AG04449 (cell line): ENCODE data around the gene ZFPL1.

ENCODE experiments used
- CTCF ChIA-PET: fragments of 350-600 bp; formaldehyde crosslinking; extraction: SDS; loops from one replicate; lab custom pipeline; 2021; ENCODE audit warnings: antibody characterized with exemption; lab: Yijun Ruan, JAX
- POLR2A ChIA-PET: fragments of 400-600, 350-600 bp; formaldehyde crosslinking; extraction: SDS; loops from one replicate; lab custom pipeline; 2020; ENCODE audit warnings: antibody characterized with exemption, inconsistent platforms; lab: Yijun Ruan, JAX
- DNase-seq: peaks from one replicate; pipeline ENCODE4 v3.0.0-alpha.2; 2010; ENCODE audit warnings: low read depth, low spot score
- H3K4me3 ChIP-seq: 2 replicates; pipeline ENCODE4 v1.5.1; 2011; ENCODE audit warnings: low read depth, mild to moderate bottlenecking, control low read depth, low read length
- CTCF ChIP-seq: IDR thresholded peaks from one replicate; pipeline ENCODE4 v1.5.1; 2011; ENCODE audit warnings: mild to moderate bottlenecking, moderate library complexity, low read length, control low read depth, inconsistent platforms; ENCODE audit not compliant: insufficient read depth; ENCODE audit errors: missing control alignments

The ZFPL1 gene

DNA sequence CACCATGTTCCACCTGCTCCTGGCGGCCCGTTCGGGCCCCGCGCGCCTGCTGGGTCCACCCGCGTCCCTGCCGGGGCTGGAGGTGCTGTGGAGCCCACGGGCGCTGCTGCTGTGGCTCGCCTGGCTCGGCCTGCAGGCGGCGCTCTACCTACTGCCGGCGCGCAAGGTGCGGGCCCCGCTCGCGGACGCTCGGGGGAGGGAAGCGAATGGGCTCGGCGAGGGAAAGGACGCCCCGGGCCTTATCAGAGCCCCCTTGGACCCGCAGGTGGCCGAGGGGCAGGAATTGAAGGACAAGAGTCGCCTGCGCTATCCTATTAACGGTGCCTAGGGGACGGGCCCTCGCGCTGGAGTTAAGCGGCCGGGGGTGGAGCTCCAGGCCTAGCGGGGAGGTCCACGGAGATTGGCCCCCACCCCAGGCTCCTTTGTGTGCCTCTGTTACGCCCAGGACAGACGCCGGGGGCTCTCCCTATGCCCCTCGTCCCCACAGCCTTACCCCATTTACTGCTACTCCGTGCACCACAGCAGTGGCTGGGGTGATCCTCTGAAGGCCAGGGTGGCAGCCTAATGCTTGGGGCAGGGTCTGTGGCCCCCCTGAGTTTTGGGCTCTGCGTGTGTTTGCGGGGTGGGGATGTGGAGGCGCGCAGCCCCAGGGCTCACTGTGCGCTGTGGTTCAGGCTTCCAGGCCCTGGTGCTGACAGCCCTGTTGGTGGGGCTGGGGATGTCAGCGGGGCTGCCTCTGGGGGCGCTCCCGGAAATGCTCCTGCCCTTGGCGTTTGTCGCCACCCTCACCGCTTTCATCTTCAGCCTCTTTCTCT lies 28.7 kb downstream of the ZFPL1 start:
- no peak for DNase-seq
- ChIA-PET CTCF (interaction anchor here (0.7 to 7.0 kb wide), 21 partner anchors 7 to 309 kb away, joined by 3 to 169 read pairs (median 5); partner anchors contain the start of genes ARL2, BATF2, CAPN1 and CDC42BPG), POLR2A (interaction anchor here (0.6 to 1.1 kb wide), 3 partner anchors 9 to 310 kb away, joined by 3 to 4 read pairs (median 4); partner anchors contain the start of genes FAU, MRPL49, NEAT1 and SYVN1)
- peak; percentile 88 for TF ChIP-seq CTCF
- H3K4me3 ChIP-seq, result peak overlapping the region; percentile 54

DNA sequence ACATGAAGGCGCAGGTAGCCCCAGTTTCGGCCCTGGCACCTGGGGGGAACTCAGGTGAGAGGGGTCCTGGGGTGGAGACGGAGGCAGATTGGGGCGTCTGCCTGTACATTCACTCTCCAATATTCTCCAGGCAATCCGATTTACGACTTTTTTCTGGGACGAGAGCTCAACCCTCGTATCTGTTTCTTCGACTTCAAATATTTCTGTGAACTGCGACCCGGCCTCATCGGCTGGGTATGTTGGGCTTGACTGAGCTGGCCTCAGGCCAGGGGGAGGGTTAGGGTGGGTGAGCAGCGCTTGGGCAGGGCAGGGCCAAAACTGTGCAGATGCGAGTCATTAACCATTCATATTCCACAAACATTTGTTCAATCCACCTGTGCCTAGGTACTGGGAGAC lies 29.3 kb downstream of the ZFPL1 start:
- peak overlapping the region; percentile 54; the same call in 1 of the 2 replicates for H3K4me3 ChIP-seq
- no peak for TF ChIP-seq CTCF
- CTCF ChIA-PET, result interaction anchor here (0.7 to 7.0 kb wide), 19 partner anchors 7 to 310 kb away, joined by 3 to 169 read pairs (median 5); partner anchors contain the start of genes ARL2, BATF2, CDC42BPG and FAU
- POLR2A ChIA-PET, result interaction anchor here (0.6 kb wide), 1 partner anchor 309 kb away, joined by 3 read pairs; the partner anchor contains the start of gene NEAT1
- DNase-seq, result no peak

DNA sequence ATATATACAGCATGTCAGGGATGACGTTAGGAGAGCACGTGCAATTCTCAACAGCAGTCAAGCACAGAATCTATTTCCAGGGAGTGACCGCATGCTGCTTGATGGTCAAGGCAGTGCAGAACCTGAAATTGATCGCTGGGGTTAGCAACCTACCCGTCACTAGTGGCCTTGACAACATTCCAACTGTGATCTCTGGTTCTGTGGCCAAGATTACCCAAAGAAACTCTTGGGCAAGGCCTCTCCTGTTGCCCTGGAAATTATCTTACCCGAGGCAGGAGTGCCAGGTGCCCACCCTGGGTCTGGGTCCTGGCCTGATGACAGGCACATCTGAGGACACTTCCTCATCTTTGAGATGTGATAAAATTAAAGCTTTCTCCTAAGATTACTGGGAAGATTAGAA lies 29.8 kb downstream of the ZFPL1 start:
- no peak for TF ChIP-seq CTCF
- DNase-seq, result no peak
- CTCF ChIA-PET, result interaction anchor here (1.1 to 7.0 kb wide), 12 partner anchors 6 to 310 kb away, joined by 3 to 169 read pairs (median 4); partner anchors contain the start of genes ARL2, FAU, MRPL49 and VPS51
- no peak overlapping the region for H3K4me3 ChIP-seq
- POLR2A ChIA-PET, result interaction anchor here (0.6 kb wide), 1 partner anchor 285 kb away, joined by 3 read pairs; no protein-coding TSS in a partner anchor

- no peak for TF ChIP-seq CTCF
- ChIA-PET POLR2A (no interaction called here), CTCF (interaction anchor here (1.1 to 5.6 kb wide), 5 partner anchors 9 to 24 kb away, joined by 3 to 51 read pairs (median 3); no protein-coding TSS in a partner anchor)
- DNase-seq, result no peak
- H3K4me3 ChIP-seq, result no peak overlapping the region
These were observed 30.6 kb downstream of the ZFPL1 start for GRCh38 chr11:65114538-65115171.

- H3K4me3 ChIP-seq, result no peak overlapping the region
- POLR2A ChIA-PET, result interaction anchor here (0.6 to 1.2 kb wide), 2 partner anchors 20 to 21 kb away, joined by 3 read pairs; no protein-coding TSS in a partner anchor
- CTCF ChIA-PET, result interaction anchor here (0.8 to 7.1 kb wide), 6 partner anchors 12 to 102 kb away, joined by 3 to 70 read pairs (median 6); partner anchors contain the start of genes ARL2 and VPS51
- DNase-seq, result no peak
- TF ChIP-seq CTCF, result no peak
These were observed 31.5 kb downstream of the ZFPL1 start for GRCh38 chr11:65115361-65116082.
